Hematopoietic multipotent progenitor cell treated with erythropoietin and hydrocortisone succinate and interleukin-3 and kit ligand, for 6 days (in vitro differentiated cells): ENCODE results near the gene XCL1.
"Not testable (repeated sequence)": the region's sequence is repeated elsewhere in the genome, so short reads cannot be mapped to it uniquely, and the experiment has no call there.

Experiments used
- DNase-seq: peaks from one replicate; pipeline ENCODE4 v3.0.0-alpha.2; 2015

The XCL1 gene

GRCh38 chr1:168576245-168576688 lies at the start of gene XCL1:
Gene XCL1 (plus strand): TSS chr1:168576605. CDS start chr1:168576638, 33 bp downstream.
- DNase-seq: not testable (repeated sequence)

GRCh38 chr1:168529518-168529917 lies 46.9 kb upstream of the XCL1 start:
- DNase-seq: no peak

DNA sequence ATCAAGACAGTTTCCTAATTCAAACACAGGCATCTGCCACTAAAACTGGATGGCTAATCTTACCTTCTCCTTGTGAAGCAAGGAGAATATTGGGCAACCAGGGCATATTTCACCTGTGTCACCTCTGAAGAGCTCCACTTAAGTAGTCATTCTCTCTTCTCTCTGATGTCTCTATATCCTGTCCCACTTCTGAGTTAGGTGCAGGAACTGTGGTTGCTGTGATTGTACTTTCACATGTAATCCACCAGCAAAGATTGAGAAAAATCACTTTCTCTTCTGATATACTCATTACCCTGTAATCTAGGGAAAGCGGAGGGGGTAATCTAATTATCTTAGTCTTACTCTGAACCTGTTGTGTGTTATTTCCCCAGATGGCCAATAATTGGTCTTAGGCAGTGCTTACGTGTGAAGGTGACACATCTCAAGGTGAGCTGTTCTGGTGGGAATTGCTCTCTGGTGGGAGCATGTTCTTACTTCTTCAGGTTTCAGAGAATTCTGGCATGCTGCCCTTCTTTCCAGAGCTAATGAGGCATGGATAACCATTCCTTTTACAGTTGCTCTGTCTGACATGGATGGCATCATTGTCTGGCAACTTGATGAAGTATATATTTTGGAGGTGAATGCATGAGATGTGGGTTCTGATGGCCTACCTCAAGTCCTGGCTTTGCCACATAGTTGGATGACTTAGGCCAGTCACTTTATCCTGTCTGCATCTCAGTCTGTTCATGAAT lies 44.6 kb upstream of the XCL1 start:
- no peak for DNase-seq

GRCh38 chr1:168535536-168535935 lies 40.9 kb upstream of the XCL1 start:
- peak; percentile 78 for DNase-seq

- not testable (repeated sequence) for DNase-seq
Observed at GRCh38 chr1:168540798-168541197, 35.6 kb upstream of the XCL1 start.

- not testable (repeated sequence) for DNase-seq
Observed at GRCh38 chr1:168542978-168543377, 33.4 kb upstream of the XCL1 start.

GRCh38 chr1:168543840-168544498 lies 32.4 kb upstream of the XCL1 start, which contains the start of gene XCL2:
Gene XCL2 (minus strand): TSS chr1:168543997. CDS start chr1:168543964, 33 bp downstream.
- not testable (repeated sequence) for DNase-seq

GRCh38 chr1:168545678-168546552 lies 30.5 kb upstream of the XCL1 start:
- peak; percentile 58 for DNase-seq

- DNase-seq: not testable (repeated sequence)
Observed at GRCh38 chr1:168546553-168546895, 29.9 kb upstream of the XCL1 start.

- no peak for DNase-seq
Observed at GRCh38 chr1:168550971-168551370, 25.4 kb upstream of the XCL1 start.

DNA sequence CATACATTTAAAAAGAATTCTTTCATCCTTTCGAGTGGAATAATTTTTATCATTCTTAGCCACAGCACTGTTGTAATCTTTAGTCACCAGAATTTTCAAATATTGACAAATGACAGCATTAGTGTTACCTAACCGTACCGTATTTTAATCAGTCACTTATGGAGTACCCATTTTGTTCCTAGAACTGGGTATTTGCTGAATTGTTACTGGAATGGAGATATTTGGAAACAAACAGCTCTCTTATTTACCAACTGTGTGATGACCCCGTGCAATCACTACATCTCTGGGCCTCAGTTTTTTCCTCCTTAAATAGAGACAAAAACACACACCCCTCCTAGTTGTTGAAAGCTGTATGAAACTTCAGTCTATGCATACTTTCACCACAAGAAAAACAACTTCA lies 24.7 kb upstream of the XCL1 start:
- no peak for DNase-seq

DNA sequence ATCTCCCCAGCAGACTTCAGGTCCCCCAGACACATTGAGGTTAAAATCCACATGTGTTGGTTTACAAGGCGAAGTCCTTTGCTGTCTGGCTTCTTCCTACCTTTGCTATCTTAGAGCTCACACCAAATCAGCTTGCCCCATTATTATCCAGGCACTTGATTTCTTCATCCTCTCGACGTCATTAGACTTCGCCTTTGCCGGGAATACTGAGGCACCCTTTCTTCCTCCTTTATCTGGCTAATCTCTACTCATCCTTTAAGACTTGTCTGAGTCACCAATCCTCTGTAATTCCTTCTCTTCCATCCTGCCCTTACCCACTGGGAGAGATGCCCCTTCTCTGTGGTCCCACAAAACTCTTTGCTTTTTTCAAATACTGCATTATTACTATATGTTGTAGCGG lies 23.4 kb upstream of the XCL1 start:
- DNase-seq: no peak

GRCh38 chr1:168553680-168554553 lies 22.5 kb upstream of the XCL1 start:
- DNase-seq: no peak

DNA sequence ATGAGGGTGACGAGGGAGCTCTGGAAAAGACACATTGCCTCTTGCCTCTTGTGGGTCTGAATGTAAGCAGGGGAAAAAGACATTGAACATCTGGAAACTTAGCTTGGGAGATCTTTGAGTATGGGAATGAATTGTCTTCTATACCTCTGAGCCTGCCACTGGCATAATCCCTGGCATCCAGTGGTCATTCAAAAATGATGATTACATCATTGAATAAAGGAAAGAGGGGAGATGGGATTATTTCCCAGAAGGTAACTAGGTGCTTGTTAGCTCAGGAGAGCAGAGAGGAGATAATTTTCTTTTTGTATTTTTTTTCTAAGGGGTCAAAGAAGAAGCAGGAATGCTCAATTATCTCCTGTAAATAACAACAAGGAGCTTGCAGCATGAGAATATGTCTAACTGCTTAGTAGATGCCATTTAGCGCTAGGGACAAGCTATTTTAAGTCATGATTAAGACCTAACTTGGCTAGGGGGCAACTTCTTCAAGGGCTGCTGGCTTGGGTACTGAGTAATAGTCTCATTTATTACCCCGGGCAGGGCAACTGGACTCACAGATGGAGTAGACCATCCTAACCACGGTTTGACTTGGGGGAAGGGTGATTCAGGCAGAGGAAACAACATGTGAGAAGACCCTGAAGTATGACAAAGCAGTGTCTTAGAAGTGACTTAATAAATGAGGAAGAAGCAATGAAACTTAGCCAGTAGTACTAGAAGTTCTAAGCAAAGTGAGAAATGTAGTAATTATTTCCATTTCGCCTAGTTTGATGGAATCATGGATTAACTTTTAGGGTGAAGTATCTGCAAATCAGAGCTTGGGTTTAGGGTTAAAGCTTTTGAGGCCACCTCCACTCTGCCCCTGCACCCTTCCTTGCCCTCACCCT lies 21.6 kb upstream of the XCL1 start:
- no peak for DNase-seq

- no peak for DNase-seq
Observed at GRCh38 chr1:168555508-168556046, 20.8 kb upstream of the XCL1 start.

DNA sequence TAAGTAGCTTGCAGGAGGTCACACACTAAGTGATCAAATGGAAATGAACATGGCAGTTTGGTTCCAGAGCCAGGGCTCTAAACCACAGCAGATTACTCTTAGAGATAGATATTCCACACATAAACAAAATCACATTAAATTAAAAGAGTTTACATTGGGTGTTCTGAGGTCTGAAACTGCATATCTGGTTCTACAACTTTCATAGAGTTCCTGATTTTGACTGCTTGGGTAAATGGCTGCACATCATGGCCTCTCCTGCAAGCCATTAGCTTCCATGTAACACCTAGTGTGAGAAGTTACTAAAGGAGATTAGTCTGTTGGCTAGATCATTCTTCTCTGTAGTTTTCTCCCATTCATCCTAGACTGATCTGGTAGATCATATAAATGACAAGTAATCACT lies 19.8 kb upstream of the XCL1 start:
- no peak for DNase-seq

- no peak for DNase-seq
Observed at GRCh38 chr1:168560370-168560769, 16.0 kb upstream of the XCL1 start.

GRCh38 chr1:168561989-168562388 lies 14.4 kb upstream of the XCL1 start:
- DNase-seq: no peak

DNA sequence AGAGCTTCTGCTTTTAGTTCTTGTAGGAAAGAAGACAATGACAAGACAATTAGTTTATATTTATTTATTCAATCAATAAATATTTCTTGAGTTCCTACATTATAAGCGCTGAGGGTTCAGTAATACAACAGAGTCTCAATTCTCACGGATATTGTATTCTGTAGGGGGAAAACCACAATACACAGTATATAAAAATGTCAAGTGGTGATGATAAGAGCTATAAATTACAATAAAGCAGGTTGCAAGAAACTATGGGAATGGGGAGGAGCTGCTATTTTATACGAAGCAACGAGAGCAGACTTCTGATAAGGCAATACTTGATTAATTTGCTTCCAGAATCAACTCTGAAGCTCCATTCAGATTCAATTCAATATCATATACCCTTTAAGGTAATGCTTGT lies 10.6 kb upstream of the XCL1 start:
- no peak for DNase-seq

DNA sequence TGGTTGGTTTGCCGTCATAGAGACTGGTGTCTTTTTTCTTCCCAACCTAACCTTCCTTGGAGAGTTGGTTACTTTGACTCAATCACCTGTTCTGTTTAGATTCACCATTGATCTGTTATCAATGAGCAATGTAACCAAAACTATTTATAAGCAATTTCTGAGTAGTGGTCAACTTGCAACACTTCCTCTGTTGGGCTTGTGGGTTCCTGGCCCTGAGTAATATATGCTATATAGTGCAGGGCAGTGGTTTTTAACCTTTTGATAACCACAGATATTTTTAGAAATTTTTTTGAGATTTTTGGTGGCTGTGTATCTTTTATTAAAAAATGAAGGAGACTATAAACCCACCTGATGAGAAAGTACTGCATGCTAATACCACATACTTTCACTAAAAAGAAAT lies 9.4 kb upstream of the XCL1 start:
- DNase-seq: peak; percentile 6

DNA sequence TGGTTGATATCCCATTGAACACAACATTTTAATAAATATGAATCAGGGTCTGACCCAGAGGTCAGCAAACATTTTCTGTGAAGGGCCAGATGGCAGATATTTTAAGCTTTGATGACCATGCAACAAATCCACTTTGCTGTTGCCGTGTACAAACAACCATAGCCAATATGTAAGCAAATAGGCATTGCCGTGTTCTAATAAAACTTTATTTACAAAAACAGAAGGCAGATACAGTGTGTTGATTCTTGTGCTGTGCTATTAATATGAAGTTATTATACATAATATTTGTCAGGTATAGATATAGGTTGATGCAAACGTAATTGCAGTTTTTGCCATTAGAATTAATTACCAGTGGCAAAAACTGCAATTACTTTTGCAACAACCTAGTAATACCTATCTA lies 8.8 kb upstream of the XCL1 start:
- DNase-seq: no peak
